Type B pancreatic cell (in vitro differentiated cells): ENCODE results near the gene CFAP77. TPM values are rescaled to one million over a fixed set of nuclear protein-coding genes. Genes with fewer than 3 reads are reported as not detected.

Source experiments
- DNase-seq: peaks from one replicate; pipeline ENCODE4 v3.0.0; 2021; ENCODE audit warnings: mixed read lengths; ENCODE audit not compliant: unreplicated experiment; ENCODE audit errors: extremely low spot score
- H3K27ac Mint-ChIP-seq: 2 replicates; pipeline ENCODE4 v1.8.0; 2021; ENCODE audit warnings: mild to moderate bottlenecking, mixed read lengths
- H3K27me3 Mint-ChIP-seq: 2 replicates; pipeline ENCODE4 v1.8.0; 2021; ENCODE audit warnings: mixed read lengths
- H3K36me3 Mint-ChIP-seq: 2 replicates; pipeline ENCODE4 v1.8.0; 2021; ENCODE audit warnings: mixed read lengths
- H3K4me1 Mint-ChIP-seq: one replicate; pipeline ENCODE4 v1.8.0; 2021; ENCODE audit warnings: mixed read lengths; ENCODE audit not compliant: unreplicated experiment
- H3K4me3 Mint-ChIP-seq: 2 replicates; pipeline ENCODE4 v1.8.0; 2021; ENCODE audit warnings: mild to moderate bottlenecking, mixed read lengths
- H3K9me3 Mint-ChIP-seq: 2 replicates; pipeline ENCODE4 v1.8.0; 2021; ENCODE audit warnings: mixed read lengths
- CTCF ChIP-seq: fragments of 200-600 bp; sonication (generic); conservative IDR thresholded peaks from 2 replicates; pipeline ENCODE4 v1.5.0; 2021; ENCODE audit warnings: antibody characterized with exemption, mild to moderate bottlenecking
- total RNA-seq: library from RNA; stranded (reverse); gene quantifications from 2 replicates; pipeline ENCODE4 v1.2.1, GENCODE V29; 2021; ENCODE audit warnings: low replicate concordance

The CFAP77 gene
- total RNA-seq, 1 donor from 2014 or later, result 1.5 TPM

- peaks cover 49% of the 10 kb centered on the region for H3K27me3 Mint-ChIP-seq
- DNase-seq, result no peak
- no peaks in the 10 kb centered on the region for H3K9me3 Mint-ChIP-seq
- no peak overlapping the region for H3K4me3 Mint-ChIP-seq
- no peak for TF ChIP-seq CTCF
- no peak overlapping the region for H3K27ac Mint-ChIP-seq
- H3K36me3 Mint-ChIP-seq, result no peaks in the 10 kb centered on the region
- H3K4me1 Mint-ChIP-seq, result peaks cover 16% of the 10 kb centered on the region
Measured at GRCh38 chr9:132461281-132461896, 51.4 kb downstream of the CFAP77 start.

- H3K36me3 Mint-ChIP-seq, result no peaks in the 10 kb centered on the region
- H3K27me3 Mint-ChIP-seq, result peaks cover 44% of the 10 kb centered on the region
- H3K4me3 Mint-ChIP-seq, result no peak overlapping the region
- no peaks in the 10 kb centered on the region for H3K9me3 Mint-ChIP-seq
- no peak for DNase-seq
- no peak overlapping the region for H3K27ac Mint-ChIP-seq
- no peak for TF ChIP-seq CTCF
- H3K4me1 Mint-ChIP-seq, result peaks cover 16% of the 10 kb centered on the region
Measured at GRCh38 chr9:132461971-132462370, 52.0 kb downstream of the CFAP77 start.

GRCh38 chr9:132464547-132464946, 54.5 kb downstream of the CFAP77 start:
- Mint-ChIP-seq H3K4me1 (peaks cover 5% of the 10 kb centered on the region), H3K27ac (no peak overlapping the region), H3K9me3 (no peaks in the 10 kb centered on the region), H3K36me3 (no peaks in the 10 kb centered on the region), H3K4me3 (no peak overlapping the region), H3K27me3 (peaks cover 45% of the 10 kb centered on the region)
- DNase-seq, result no peak
- TF ChIP-seq CTCF, result no peak

- Mint-ChIP-seq H3K36me3 (no peaks in the 10 kb centered on the region), H3K4me3 (no peak overlapping the region), H3K4me1 (peaks cover 5% of the 10 kb centered on the region), H3K27me3 (peaks cover 45% of the 10 kb centered on the region), H3K9me3 (no peaks in the 10 kb centered on the region), H3K27ac (no peak overlapping the region)
- no peak for DNase-seq
- TF ChIP-seq CTCF, result no peak
Measured at GRCh38 chr9:132465131-132465635, 55.2 kb downstream of the CFAP77 start.

- Mint-ChIP-seq H3K27ac (no peak overlapping the region), H3K27me3 (peaks cover 40% of the 10 kb centered on the region), H3K4me3 (no peak overlapping the region), H3K4me1 (peaks cover 7% of the 10 kb centered on the region), H3K9me3 (no peaks in the 10 kb centered on the region), H3K36me3 (no peaks in the 10 kb centered on the region)
- no peak for DNase-seq
- TF ChIP-seq CTCF, result no peak
Measured at GRCh38 chr9:132472199-132472598, 62.2 kb downstream of the CFAP77 start.
